CD1c-positive myeloid dendritic cell (primary cell): ENCODE data around the gene NUP133.

ENCODE experiments used
- DNase-seq: peaks from one replicate; pipeline ENCODE4 v3.0.0-alpha.2; 2016; ENCODE audit errors: extremely low spot score

Gene NUP133

GRCh38 chr1:229452956-229453801 is 55.0 kb downstream of the NUP133 start:
- no peak for DNase-seq

- DNase-seq: no peak
Measured at GRCh38 chr1:229448845-229449244, 59.3 kb downstream of the NUP133 start.

GRCh38 chr1:229448354-229448753 is 59.8 kb downstream of the NUP133 start:
- no peak for DNase-seq

- DNase-seq: no peak
Measured at GRCh38 chr1:229447809-229448252, 60.3 kb downstream of the NUP133 start.

- DNase-seq: no peak
Measured at GRCh38 chr1:229445828-229446227, 62.3 kb downstream of the NUP133 start.

GRCh38 chr1:229440851-229441537 is 67.1 kb downstream of the NUP133 start:
- no peak for DNase-seq

GRCh38 chr1:229438021-229438420 is 70.1 kb downstream of the NUP133 start:
- no peak for DNase-seq

- no peak for DNase-seq
Measured at GRCh38 chr1:229437443-229437842, 70.7 kb downstream of the NUP133 start.

- no peak for DNase-seq
Measured at GRCh38 chr1:229436201-229436600, 71.9 kb downstream of the NUP133 start.

- no peak for DNase-seq
Measured at GRCh38 chr1:229434641-229435051, 73.5 kb downstream of the NUP133 start.

GRCh38 chr1:229434005-229434640 is 74.0 kb downstream of the NUP133 start, which contains the start of gene ACTA1:
TSS of gene ACTA1 (minus strand) at chr1:229434094. CDS start at chr1:229433115, 979 bp downstream.
- DNase-seq: no peak

GRCh38 chr1:229433364-229434004 is 74.7 kb downstream of the NUP133 start:
- no peak for DNase-seq

GRCh38 chr1:229432905-229433304 is 75.2 kb downstream of the NUP133 start:
- no peak for DNase-seq

GRCh38 chr1:229432116-229432461 is 76.1 kb downstream of the NUP133 start:
- no peak for DNase-seq

GRCh38 chr1:229431284-229432115 is 76.6 kb downstream of the NUP133 start:
- peak; percentile 16 for DNase-seq

GRCh38 chr1:229430761-229431283 is 77.3 kb downstream of the NUP133 start:
- DNase-seq: peak; percentile 50

- no peak for DNase-seq
Measured at GRCh38 chr1:229428256-229428655, 79.9 kb downstream of the NUP133 start.

GRCh38 chr1:229427572-229427971 is 80.6 kb downstream of the NUP133 start:
- no peak for DNase-seq

- DNase-seq: no peak
Measured at GRCh38 chr1:229425564-229426159, 82.5 kb downstream of the NUP133 start.

GRCh38 chr1:229420765-229421164 is 87.4 kb downstream of the NUP133 start:
- no peak for DNase-seq
